GM18873 (cell line): Measurements from ENCODE around the gene EXOSC10.
"Not testable (repeated sequence)": the region's sequence is repeated elsewhere in the genome, so short reads cannot be mapped to it uniquely, and the experiment has no call there.

Source experiments
- ATAC-seq: cut with Tn5 transposase; IDR thresholded peaks from one replicate; pipeline ENCODE4 v1.9.1; 2021; ENCODE audit warnings: mild to moderate bottlenecking, moderate library complexity, moderate number of reproducible peaks; ENCODE audit not compliant: unreplicated experiment, low FRiP score

Gene EXOSC10

DNA sequence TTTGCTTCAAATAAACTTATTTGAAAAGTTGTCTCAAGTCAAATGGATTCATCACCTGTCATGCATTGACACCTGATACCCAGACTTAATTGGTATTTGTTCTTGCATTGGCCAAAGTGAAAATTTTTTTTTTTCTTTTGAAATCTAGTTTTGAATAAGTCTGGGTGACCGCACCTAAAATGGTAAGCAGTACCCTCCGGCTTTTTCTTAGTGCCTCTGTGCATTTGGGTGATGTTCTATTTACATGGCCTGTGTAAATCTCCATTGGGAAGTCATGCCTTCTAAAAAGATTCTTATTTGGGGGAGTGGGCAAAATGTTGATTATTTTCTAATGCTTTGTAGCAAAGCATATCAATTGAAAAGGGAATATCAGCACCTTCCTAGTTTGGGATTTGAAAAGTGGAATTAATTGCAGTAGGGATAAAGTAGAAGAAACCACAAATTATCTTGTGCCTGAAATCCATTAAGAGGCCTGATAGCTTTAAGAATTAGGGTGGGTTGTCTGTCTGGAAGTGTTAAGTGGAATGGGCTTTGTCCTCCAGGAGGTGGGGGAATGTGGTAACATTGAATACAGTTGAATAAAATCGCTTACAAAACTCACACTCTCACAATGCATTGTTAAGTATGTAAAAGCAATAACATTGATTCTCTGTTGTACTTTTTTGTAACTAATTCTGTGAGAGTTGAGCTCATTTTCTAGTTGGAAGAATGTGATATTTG is 75.4 kb downstream of the EXOSC10 start:
- ATAC-seq, result no peak

DNA sequence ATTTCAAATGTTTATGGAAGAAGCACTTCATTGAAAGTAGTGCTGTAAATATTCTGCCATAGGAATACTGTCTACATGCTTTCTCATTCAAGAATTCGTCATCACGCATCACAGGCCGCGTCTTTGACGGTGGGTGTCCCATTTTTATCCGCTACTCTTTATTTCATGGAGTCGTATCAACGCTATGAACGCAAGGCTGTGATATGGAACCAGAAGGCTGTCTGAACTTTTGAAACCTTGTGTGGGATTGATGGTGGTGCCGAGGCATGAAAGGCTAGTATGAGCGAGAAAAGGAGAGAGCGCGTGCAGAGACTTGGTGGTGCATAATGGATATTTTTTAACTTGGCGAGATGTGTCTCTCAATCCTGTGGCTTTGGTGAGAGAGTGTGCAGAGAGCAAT is 76.5 kb downstream of the EXOSC10 start:
- ATAC-seq, result no peak

DNA sequence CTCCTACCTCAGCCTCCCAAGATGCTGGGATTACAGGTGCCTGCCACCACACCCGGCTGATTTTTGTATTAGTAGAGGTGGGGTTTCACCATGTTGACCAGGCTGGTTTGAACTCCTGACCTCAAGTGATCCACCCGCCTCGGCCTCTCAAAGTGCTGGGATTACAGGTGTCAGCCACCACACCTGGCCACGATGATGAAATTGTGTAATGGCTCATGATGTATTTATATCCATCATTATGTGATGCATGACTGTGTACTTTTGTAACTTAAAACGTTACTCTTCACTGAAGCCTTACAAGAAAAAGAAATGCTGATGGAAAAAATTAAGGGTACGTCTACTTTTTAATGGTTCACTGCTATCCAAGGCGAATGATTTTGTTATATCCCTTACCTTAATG is 79.7 kb downstream of the EXOSC10 start:
- ATAC-seq, result no peak

DNA sequence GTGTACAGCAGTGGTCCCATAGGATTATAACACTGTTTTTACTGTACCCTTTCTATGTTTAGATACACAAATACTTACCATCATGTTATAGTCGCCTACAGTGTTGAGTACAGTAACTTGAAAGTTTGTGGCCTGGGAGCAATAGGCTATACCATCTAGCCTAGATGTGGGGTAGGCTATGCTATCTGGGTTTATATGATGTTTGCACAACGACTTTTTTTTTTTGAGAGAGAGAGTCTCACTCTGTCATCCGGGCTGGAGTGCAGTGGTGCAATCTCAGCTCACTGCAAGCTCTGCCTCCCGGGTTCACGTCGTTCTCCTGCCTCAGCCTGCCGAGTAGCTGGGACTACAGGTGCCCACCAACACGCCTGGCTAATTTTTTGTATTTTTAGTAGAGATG is 80.3 kb downstream of the EXOSC10 start:
- not testable (repeated sequence) for ATAC-seq
